ENCODE results near the gene ADARB2.

ADARB2 gene

DNA sequence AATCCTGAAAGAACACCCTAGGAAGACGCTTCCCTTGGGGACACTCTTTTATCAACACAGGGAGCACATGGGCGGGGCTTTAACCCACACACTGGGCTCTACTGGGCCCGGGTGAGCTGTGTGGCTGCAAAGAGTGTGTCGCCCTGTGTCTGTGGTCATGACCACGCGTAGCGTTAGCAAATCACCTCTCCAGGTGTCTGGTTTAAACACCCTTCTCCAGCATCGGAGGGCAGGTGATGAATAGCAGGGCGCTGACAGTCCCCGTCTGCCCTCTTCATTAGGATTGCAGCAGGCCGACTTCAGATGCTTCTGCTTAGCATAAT, 127.7 kb downstream of the ADARB2 start:
- DNase-seq = no peak

DNA sequence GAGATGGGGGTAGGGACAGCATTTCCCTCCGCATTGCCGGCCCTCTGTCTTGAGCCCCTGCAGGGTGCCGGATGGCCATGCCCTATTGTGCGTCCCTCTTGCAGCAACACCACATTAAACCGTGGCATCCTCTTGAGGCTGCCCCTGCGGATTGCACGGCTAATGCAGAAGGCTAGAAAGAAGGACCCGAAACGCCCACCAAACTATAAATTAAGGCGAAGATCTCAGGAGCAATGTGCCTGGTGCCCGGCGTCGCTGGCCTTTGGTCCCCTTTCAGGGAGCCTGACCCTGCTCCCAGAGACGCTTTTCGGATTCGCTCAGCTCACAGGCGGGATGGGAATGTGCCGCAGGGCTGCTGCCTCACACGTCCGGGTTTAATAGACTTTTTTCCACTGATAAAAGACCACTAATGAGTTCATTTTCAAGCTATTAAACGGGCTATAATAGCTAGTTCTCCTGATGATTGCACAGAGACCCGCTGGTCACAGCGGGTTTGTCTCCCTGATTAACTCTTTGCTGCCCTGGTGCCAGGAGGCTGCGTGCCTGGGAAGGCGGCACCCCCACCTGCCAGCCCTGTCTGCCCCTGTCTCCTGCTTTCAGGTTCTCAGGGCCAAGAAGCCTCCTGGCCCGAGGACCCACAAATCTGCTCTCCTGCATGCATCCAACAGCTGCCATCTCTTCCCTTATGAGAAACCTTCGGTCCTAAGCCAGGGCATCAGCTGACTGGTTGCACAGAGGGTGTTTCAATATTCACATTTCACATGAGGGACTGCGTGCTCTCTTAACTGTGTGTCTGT, 128.3 kb downstream of the ADARB2 start:
- DNase-seq = no peak

DNA sequence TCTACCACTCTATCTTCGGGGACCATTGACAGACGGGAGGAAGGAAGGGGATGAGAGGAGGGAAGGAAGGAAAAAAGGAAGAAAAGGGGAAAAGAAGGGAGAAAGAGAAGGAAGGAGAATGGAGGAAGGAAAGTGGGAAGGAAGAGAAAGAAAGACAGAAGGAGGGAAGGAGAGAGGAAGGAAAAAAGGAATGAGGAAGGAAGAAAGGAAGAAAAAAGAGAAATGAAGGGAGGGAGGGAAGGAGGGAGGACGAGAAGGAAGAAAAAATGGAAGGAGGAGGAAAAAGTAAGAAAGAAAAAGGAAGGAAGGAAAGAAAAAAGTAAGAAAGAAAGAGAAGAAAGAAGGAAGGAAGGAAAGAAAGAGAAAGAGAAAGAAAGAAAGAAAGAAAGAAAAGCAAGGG, 128.9 kb downstream of the ADARB2 start:
- no peak for DNase-seq

DNA sequence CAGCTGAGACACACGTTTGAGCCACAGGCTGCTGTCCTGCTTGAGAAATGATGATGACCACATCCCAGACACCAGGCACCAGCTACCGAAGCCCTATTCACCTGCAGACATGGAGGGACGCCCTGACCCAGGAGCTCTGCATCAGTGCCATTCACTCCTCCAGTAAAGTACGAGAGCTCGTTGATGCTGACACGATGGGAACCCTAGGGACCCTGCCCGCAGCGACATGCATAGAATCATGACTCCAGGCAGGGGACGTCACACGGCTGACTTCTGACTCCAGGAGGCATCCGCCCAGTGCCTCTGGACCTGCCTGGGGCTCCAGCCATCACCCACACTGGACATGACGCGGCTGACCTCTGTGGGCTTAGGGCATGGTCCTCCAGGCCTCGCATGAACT, 129.9 kb downstream of the ADARB2 start:
- no peak for DNase-seq

DNA sequence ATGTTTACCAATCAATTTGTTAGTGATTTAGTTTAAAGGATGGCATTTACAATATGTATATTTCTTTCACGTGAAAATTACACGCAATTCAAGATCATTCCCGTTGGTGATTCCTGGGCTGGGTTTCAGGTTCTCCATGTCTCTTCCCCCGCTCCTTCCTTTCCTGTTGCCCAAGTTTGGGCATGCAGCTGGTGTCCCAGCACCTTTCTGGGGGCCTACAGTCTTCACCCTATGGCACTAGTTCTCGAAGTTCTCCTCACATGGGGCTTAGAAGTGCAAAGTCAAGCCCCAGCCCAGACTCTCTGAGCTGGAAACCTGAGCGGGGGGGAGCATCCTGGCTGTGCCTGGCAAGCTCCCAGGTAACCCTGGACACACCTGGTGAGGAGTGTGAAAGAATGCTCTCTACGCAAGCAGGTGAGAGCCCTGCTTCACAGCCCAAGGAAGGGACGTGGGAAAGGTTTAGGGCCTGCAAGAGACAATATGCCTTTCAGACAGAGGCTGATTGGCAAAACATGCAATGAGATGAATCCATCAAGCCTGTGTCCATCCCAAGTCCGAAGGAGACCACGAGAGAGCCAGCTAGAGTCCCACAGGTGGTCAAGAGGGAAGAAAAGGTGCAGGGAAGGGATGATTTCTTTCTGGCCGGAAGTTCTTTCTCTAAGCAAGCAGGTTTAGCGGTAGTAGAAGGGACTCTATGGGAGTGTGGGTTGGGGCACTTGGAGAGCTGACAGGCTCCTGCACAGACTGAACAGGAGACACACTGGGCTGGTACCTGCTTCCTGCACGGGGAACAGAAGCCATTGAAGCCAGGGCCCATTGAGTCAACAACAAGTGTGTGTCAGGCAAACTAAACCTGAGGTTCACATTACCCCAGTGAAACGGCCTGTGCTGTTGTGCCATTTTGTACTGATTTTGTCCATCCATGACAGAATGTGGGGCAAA, 131.1 kb downstream of the ADARB2 start:
- DNase-seq = no peak

DNA sequence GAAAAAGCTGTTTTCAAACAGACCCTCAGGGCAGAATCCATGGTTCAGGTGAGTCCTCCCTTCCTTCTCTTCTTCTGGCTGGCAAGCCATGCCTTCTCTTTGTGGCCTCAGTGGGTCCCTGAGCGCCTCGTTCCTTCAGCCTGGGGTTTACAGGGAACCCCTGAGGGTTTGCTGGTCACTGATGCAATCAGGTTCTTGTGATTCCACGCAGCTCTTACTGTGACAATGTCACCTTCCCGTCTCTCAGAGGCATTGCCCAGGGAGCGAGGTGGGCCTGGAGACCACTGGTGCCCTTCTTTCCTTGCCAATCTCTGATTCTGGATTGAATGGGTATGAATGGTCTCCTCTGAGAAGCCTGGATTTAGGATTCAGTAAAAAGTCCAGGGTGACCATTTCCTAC, 132.2 kb downstream of the ADARB2 start:
- no peak for DNase-seq

DNA sequence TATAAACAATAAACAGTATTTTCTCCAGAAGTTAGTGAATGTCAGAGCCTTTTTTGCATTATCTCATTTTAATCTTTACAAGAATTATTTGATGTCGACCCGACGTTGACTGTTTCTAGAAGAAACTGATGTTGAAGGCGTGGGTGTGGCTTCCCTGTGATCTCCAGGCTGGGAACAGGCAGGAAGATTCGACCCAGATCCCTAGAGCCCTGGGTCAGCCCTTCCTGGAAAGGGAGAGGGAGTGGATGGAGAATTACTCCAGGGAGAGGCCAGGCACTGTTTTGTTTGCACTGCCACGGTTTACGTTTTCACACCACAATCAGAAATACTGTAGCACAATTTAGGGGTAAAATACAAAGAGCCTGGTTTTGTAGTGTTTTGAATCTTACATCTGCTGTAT, 133.1 kb downstream of the ADARB2 start:
- no peak for DNase-seq

DNA sequence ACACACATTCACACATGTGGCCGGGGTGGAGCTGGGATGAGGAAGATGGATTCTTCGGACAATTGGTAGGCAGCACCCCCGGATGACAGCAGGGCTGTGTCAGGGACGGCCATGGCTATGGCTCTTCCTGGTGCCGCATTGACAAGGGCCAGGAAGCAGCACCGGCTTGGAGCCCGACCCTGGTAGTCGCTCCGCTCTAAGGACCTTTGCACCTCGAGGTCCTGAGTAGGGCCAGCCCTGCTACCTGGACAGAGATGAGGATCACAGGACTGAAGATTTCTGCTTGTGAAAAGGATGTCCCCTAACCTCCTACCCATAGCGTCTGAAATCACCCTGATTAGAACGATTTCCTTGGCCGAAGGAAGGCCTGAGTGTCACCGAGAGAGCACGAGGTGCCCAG, 134.1 kb downstream of the ADARB2 start:
- no peak for DNase-seq

DNA sequence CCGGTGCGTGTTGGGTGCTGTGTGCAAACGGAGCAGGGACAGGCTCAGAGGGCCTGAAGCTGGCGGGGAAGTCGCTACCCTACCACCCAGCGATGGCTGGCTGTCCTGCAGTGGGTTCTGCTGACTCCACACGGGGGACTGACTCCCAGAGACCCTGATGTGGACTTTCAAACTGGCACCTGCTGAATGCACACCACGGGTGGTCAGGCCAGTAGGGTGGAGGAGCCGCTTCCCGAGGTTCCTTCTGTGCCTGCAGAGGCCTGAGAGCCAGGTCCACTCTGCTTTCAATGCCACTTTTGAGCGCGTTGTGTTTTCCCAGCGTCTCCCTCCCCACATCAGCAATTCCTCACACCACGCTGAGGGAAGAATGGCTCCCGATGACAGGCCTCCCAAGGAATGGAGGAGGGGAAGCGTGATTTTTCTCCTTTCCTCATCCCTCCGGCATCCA, 135.3 kb downstream of the ADARB2 start:
- no peak for DNase-seq

DNA sequence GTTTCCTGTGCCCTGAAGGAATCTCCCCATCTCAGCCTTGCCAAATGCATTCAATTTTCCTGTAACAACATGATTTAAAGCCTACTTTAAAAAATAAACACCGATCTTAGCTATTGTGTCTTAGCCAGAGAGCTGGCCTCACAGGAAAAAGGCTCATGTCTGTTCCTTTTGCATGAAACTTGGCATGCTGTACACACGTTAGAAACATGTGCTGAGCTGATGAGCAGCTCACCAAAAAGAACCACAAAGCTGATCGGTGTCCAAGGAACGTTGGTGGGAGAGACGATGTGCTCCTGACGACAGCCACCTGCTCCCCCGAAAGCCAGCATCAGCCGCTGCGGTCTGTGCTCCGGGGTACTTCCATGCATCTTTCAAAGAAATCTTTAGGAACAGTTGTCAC, 135.9 kb downstream of the ADARB2 start:
- DNase-seq = no peak

DNA sequence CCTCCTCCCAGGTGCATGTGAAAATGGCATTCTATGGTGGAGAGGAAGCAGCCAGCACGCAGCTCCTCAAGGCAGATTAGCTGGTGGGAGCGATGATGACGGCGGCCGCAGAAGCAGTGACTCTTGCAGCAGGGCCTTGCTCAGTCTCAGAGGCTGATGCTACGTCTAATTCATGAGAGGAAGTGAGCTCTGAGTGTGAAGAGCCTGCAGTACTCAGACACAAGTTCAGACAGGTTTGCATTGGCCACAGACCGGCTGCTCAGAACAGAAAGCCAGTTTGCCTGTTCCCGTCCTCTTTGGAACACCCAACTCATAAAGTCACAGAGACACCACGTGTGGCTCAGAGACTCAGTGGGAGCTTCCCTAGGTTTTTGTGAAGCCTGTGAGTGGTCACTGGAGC, 136.5 kb downstream of the ADARB2 start:
- DNase-seq = no peak

DNA sequence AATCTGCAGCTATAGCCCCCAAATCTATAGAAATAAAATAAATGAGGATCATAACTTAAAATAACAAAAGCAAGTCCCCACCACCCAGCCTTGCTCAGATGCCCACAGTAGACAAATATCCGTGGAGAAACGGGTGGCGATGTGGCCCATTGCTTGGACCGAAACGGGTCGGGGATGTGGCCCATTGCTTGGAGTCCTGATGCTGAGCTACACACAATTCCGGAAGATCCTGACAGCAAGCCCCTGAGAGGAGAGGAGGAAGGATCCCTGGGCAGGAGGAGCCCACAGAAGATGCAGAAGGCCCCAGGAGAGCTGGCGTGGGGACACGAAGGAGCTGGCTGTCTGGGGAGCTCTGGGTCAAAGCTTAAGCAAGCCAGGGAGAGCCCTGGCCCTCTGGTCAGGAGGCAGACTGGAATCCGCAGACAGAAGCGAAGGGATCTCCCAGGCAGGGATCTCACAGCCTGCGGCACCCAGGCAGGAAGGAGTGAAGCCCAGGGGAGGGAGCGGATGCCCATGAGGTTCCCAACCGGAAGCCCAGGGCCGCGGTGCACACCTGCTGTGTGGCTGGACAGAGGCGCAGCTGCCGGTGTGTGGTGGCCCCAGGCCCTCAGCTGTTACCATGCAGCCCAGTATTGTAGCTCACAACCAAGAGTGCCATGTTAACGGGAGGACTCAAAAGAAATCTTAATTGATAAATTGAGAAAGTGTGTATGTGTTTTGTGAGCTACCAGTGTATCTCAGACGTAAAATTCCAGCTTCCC, 138.8 kb downstream of the ADARB2 start:
- no peak for DNase-seq

DNA sequence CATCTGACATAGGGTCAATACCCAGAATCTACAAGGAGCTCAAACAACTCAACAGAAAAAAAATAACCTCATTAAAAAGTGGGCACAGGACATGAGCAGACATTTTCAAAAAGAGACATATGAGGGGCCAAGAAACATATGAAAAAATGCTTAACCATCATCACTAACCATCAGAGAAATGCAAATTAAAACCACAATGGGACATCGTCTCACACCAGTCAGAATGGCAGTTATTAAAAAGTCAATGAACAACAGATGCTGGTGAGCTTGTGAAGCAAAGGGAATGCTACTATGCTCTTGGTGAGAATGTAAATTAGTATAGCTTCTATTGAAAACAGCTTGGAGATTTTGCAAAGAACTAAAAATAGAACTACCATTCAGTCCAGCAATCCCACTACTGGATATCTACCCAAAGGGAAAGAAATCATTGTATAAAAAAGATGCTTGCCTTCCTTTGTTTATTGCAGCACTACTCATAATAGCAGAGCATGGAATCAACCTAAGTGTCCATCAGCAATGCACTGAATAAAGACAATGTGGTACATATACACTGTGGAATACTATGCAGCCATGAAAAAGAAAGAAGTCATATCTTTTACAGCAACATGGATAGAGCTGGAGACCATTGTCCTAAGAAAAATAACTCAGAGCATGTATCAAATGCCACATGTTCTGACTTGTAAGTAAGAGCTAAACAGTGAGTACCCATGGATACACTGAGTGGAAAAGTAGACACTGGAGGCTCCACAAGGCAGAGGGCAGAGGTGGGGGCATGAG, 139.8 kb downstream of the ADARB2 start:
- no peak for DNase-seq

DNA sequence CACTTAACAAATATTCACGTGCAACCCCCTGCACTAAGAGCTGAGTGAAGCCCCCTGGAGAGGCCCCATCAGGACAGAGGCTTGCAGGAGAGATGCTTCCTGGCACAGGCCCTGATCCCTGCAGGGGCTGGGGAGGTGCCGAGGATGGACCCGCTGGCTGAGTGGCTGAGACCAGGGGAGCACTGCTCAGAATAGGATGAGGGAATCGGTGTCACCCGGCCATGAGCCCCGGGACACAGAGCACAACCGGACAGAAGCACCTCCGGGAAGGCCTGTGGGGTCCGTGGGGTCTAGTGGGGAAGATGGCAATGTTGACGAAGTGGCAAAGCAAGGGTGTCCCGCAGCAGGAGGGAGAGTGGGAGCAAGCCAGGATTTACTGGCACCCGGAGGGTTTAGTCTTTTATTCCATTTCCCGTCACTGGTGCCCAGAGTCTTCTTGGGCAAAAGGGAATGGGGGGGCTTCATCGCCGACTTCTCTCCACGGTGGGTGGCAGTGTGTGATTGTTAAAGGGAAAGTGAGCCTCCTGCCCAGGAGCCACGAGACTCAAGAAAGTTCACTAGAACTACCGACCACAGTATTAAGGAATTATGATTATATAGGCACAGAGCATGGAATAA, 140.7 kb downstream of the ADARB2 start:
- DNase-seq = no peak

DNA sequence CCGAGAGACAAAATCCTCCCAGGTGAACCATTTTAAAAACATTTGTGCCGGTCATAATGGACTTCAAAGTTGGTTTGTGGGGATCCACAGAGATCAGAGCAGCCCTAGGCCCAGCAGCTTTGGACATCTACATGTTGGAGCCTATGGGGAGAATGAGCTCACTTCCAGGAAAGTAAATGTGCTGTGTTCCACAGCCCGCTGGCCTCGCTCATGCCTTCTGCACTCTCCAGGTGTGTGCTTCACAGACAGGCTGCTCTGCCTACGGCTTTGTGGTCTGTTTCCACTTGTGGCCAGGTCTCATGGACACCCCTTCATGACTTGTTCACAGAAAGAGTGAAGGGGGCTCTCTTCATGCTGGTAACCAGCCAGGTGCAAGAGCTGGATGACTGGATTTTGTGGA, 141.6 kb downstream of the ADARB2 start:
- no peak for DNase-seq

DNA sequence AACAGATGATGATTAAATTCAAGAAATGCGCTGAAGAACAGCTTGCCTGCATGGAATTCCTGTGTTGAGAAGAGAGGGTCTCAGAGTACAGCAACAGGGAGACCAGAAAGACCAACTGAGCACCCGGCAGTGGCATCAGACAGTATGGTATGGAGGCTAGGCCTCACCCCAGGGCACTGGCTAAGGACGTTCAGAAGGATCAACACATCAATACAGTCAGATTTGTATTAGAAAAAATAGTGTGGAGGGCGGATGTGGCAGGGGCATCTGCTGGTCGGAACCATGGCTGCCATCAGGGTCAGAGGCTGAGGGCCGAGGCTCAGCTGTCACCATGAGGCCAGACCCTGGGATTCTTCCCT, 142.1 kb downstream of the ADARB2 start:
- no peak for DNase-seq

DNA sequence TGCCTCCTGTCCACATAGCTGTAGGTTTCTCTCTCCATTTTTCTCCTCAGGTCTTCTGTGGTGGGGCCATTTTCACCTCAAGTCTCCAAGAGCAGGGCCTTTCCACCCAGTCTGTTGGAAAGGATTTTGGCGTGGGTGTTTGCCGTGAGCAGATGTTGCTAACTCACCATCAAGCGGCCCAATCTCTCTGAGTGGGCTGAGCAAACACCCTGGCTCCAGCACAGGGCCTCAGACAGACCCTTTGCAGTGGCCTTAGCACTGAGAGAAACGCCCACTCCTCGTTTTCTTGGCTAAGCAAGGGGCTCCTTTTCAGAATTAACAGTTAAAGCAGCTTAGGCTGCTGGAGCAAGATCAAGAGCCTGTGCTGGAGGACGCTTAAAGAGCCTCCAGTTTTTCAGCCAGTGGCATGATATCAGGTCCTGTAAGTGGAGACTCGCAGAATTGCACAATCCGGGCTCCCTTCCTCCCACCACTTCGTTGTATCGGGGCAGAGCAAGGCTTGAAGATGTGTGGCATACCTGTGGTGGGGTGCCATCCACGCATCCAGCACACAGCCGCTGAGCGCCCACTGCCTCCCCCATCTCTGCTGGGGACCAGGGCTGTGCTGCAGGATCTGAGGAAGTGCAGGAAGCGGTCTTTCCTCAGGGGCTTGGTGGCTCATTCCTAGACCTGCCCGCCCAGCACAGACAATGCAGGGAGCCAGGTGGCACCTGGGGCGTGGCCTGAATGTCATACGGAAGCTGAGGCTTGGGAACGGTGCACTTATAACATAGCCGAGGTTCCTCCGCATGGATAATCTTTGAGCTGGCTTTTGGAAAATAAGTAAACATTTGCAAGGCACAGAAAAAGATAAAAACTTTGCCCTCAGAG, 142.7 kb downstream of the ADARB2 start:
- DNase-seq = no peak

DNA sequence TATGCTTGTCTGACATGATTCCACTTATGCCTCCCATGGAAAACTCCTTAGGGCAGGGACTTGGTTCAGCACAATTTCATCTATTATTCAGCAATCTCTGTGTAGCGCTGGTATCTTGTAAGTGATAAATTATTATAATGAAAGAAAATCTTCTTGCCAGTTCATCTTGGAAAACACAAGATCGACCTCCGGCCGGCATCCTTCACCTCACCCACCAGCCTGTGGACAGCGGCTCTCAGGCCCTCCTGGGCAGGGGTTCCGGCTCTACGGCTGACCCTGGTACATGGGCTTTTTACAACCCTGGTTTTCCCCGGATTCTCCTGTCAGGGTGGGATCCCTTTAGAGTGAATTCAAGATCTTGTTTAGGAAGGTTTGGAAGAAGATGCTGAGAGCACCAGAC, 145.6 kb downstream of the ADARB2 start:
- no peak for DNase-seq

DNA sequence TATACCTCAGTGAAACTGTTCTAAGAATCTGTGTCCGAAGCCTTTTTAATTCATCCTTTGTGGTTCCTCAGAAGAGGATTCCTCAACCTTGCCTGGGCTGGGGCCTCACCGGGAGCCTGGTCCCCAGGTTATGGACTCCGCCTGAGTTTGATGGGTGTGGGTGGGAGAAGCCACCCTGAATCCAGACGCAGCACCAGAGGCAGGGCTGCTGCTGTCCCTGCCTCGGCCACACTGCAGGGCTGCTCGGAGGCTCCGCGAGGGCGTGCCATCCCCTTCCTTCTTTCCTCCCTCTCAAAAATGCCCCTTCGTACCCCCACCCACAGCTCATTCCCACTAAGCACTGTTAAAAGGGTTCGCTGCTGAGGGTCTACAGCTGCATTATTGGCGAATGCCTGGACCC, 146.3 kb downstream of the ADARB2 start:
- no peak for DNase-seq

DNA sequence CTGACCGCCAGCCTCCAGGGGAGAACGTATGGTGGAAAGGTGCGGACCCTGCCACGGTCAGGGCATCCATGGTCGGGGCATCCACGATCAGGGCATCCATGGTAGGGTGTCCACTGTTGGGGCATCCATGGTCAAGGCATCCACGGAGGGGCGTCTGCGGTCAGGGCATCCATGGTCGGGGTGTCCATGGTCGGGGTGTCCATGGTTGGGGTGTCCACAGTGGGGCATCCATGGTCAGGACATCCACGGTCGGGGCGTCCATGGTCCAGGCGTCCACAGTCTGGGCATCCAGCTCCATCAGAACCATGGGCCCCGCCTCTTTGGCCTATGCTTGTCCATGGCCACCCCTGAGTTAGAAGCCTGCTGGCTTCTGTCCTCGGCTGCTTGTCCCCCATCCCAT, 148.1 kb downstream of the ADARB2 start:
- no peak for DNase-seq

DNA sequence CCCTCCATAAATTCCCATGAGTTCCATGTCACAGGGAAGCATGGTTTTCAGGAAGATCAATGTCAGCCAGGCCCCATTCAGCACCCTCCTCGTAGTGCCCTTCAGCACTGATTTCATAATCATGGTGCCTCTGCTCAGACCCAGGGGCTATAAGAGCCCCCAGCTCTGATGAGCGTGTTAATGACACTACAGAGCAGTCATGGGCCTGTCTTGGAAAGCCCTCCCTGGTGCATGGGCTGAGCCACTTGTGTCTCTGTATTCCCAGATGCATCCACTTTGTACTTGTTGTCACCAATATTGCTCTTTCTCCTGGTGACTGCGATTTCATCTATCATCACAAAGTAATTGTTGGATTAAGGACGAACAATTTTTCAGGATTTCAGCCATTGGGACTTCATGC, 154.6 kb downstream of the ADARB2 start:
- DNase-seq = no peak

Measured in OCI-M1 (cell line).